Activated CD4-positive, alpha-beta T cell treated with anti-CD3 and anti-CD28 coated beads for 1 hour (primary cell): ENCODE measurements around the gene UTRN.

Experiments used
- DNase-seq: peaks from one replicate; pipeline ENCODE4 v3.0.0-alpha.2; 2020

UTRN gene

GRCh38 chr6:144283646-144284477, 1.3 kb upstream of the UTRN start:
- no peak for DNase-seq

- DNase-seq: no peak
Measured at GRCh38 chr6:144284478-144284782, 705 bp upstream of the UTRN start.

GRCh38 chr6:144285548-144285797, 338 bp downstream of the UTRN start:
- DNase-seq: no peak

- peak; percentile 15 for DNase-seq
Measured at GRCh38 chr6:144285798-144286502, 815 bp downstream of the UTRN start.

- no peak for DNase-seq
Measured at GRCh38 chr6:144286503-144287393, 1.6 kb downstream of the UTRN start.

- no peak for DNase-seq
Measured at GRCh38 chr6:144289006-144289405, 3.9 kb downstream of the UTRN start.

GRCh38 chr6:144292372-144292771, 7.2 kb downstream of the UTRN start:
- no peak for DNase-seq

- DNase-seq: no peak
Measured at GRCh38 chr6:144294016-144294415, 8.9 kb downstream of the UTRN start.

- no peak for DNase-seq
Measured at GRCh38 chr6:144295211-144295610, 10.1 kb downstream of the UTRN start.

GRCh38 chr6:144295981-144296767, 11.0 kb downstream of the UTRN start:
- DNase-seq: no peak

GRCh38 chr6:144296973-144297372, 11.8 kb downstream of the UTRN start:
- no peak for DNase-seq

GRCh38 chr6:144297511-144298100, 12.5 kb downstream of the UTRN start:
- no peak for DNase-seq

- DNase-seq: no peak
Measured at GRCh38 chr6:144298194-144298593, 13.1 kb downstream of the UTRN start.

GRCh38 chr6:144298916-144299315, 13.8 kb downstream of the UTRN start:
- DNase-seq: no peak

- no peak for DNase-seq
Measured at GRCh38 chr6:144302701-144303372, 17.7 kb downstream of the UTRN start.

- DNase-seq: no peak
Measured at GRCh38 chr6:144304223-144304848, 19.2 kb downstream of the UTRN start.

- DNase-seq: no peak
Measured at GRCh38 chr6:144305567-144305966, 20.4 kb downstream of the UTRN start.

- DNase-seq: no peak
Measured at GRCh38 chr6:144305985-144306384, 20.9 kb downstream of the UTRN start.

GRCh38 chr6:144307880-144308279, 22.7 kb downstream of the UTRN start:
- no peak for DNase-seq

GRCh38 chr6:144310765-144311164, 25.6 kb downstream of the UTRN start:
- no peak for DNase-seq

- DNase-seq: no peak
Measured at GRCh38 chr6:144311361-144311760, 26.2 kb downstream of the UTRN start.
